Astrocyte (in vitro differentiated cells and primary cell): ENCODE measurements around the gene HNRNPF. TPM values are rescaled to one million over a fixed set of nuclear protein-coding genes. Genes with fewer than 3 reads are reported as not detected.

Experiments
- DNase-seq: peaks from one replicate; pipeline ENCODE4 v3.0.0-alpha.2; 2010; ENCODE audit warnings: low read depth
- FAIRE-seq: peaks from 2 replicates; lab custom pipeline; 2011; peaks lifted over from hg19 to GRCh38; lab: Jason Lieb, UNC
- H2AFZ ChIP-seq: 2 replicates; pipeline ENCODE4 v1.6.0; 2012; ENCODE audit warnings: low read depth, low read length, inconsistent platforms
- H3K27ac ChIP-seq: 2 replicates; pipeline ENCODE4 v1.5.1; 2011; ENCODE audit warnings: low read depth, low read length, inconsistent platforms
- H3K27me3 ChIP-seq: 2 replicates; pipeline ENCODE4 v1.6.0; 2011; ENCODE audit warnings: low read length, inconsistent platforms; ENCODE audit not compliant: insufficient read depth
- H3K36me3 ChIP-seq: 2 replicates; pipeline ENCODE4 v1.5.1; 2011; ENCODE audit warnings: low read length, inconsistent platforms; ENCODE audit not compliant: insufficient read depth
- H3K4me1 ChIP-seq: 2 replicates; pipeline ENCODE4 v1.5.1; 2011; ENCODE audit warnings: low read length, inconsistent platforms; ENCODE audit not compliant: insufficient read depth
- H3K4me2 ChIP-seq: 2 replicates; pipeline ENCODE4 v1.6.0; 2012; ENCODE audit warnings: low read length, inconsistent platforms
- H3K4me3 ChIP-seq: 2 replicates; pipeline ENCODE4 v1.5.1; 2011; ENCODE audit warnings: low read depth, mild to moderate bottlenecking, low read length, inconsistent platforms; ENCODE audit not compliant: insufficient read depth
- H3K79me2 ChIP-seq: 2 replicates; pipeline ENCODE4 v1.6.0; 2012; ENCODE audit warnings: mild to moderate bottlenecking, low read length, inconsistent platforms; ENCODE audit not compliant: insufficient read depth
- H3K9ac ChIP-seq: 2 replicates; pipeline ENCODE4 v1.6.0; 2012; ENCODE audit warnings: mild to moderate bottlenecking, low read length, inconsistent platforms
- H3K9me3 ChIP-seq: 2 replicates; pipeline ENCODE4 v1.5.1; 2012; ENCODE audit warnings: low read depth, mild to moderate bottlenecking, low read length, inconsistent platforms; ENCODE audit not compliant: insufficient read depth
- H4K20me1 ChIP-seq: 2 replicates; pipeline ENCODE4 v1.6.0; 2012; ENCODE audit warnings: low read length, inconsistent platforms; ENCODE audit not compliant: insufficient read depth
- H3K27ac Mint-ChIP-seq: one replicate; pipeline ENCODE4 v1.8.0; 2021; ENCODE audit warnings: mild to moderate bottlenecking, mixed read lengths; ENCODE audit not compliant: unreplicated experiment
- H3K27me3 Mint-ChIP-seq: one replicate; pipeline ENCODE4 v1.8.0; 2021; ENCODE audit warnings: low read depth, mixed read lengths; ENCODE audit not compliant: unreplicated experiment
- H3K36me3 Mint-ChIP-seq: one replicate; pipeline ENCODE4 v1.8.0; 2021; ENCODE audit warnings: low read depth, mixed read lengths; ENCODE audit not compliant: unreplicated experiment
- H3K4me1 Mint-ChIP-seq: one replicate; pipeline ENCODE4 v1.8.0; 2021; ENCODE audit warnings: low read depth, mixed read lengths; ENCODE audit not compliant: unreplicated experiment
- H3K4me3 Mint-ChIP-seq: one replicate; pipeline ENCODE4 v1.8.0; 2021; ENCODE audit warnings: mild to moderate bottlenecking, moderate library complexity, mixed read lengths; ENCODE audit not compliant: unreplicated experiment
- H3K9me3 Mint-ChIP-seq: one replicate; pipeline ENCODE4 v1.8.0; 2021; ENCODE audit warnings: mild to moderate bottlenecking, mixed read lengths; ENCODE audit not compliant: unreplicated experiment
- CTCF ChIP-seq: IDR thresholded peaks from 2 replicates; pipeline ENCODE4 v1.5.1; 2011; ENCODE audit warnings: low read depth, mild to moderate bottlenecking, inconsistent platforms, low read length, moderate library complexity; ENCODE audit not compliant: insufficient read depth
- EZH2 ChIP-seq: IDR thresholded peaks from 2 replicates; pipeline ENCODE4 v1.6.1; 2012; ENCODE audit warnings: mild to moderate bottlenecking, low read length, inconsistent platforms; ENCODE audit not compliant: insufficient read depth
- total RNA-seq: library from RNA; stranded (reverse); gene quantifications from 2 replicates; pipeline ENCODE4 v1.2.1, GENCODE V29; 2021

The HNRNPF gene
- total RNA-seq, 1 donor from 2014 or later, result 151 TPM

- Mint-ChIP-seq H3K27ac (peak overlapping the region; percentile 55), H3K27me3 (no peaks in the 10 kb centered on the region), H3K4me3 (peak overlapping the region; percentile 97), H3K9me3 (no peaks in the 10 kb centered on the region), H3K4me1 (no peaks in the 10 kb centered on the region), H3K36me3 (no peaks in the 10 kb centered on the region)
- Histone ChIP-seq H3K9me3 (no peaks in the 10 kb centered on the region), H3K4me1 (peaks cover 11% of the 10 kb centered on the region), H2AFZ (no peak overlapping the region), H3K4me3 (no peak overlapping the region), H3K36me3 (no peaks in the 10 kb centered on the region), H3K27ac (no peak overlapping the region), H3K27me3 (no peaks in the 10 kb centered on the region), H3K4me2 (peak overlapping the region; percentile 98), H3K79me2 (peaks cover 36% of the 10 kb centered on the region), H3K9ac (no peak overlapping the region), H4K20me1 (peaks cover 25% of the 10 kb centered on the region)
- FAIRE-seq (no peak), DNase-seq (no peak)
- TF ChIP-seq CTCF (no peak), EZH2 (no peak)
These were observed 1.4 kb upstream of the HNRNPF start for GRCh38 chr10:43410345-43410744.

DNA sequence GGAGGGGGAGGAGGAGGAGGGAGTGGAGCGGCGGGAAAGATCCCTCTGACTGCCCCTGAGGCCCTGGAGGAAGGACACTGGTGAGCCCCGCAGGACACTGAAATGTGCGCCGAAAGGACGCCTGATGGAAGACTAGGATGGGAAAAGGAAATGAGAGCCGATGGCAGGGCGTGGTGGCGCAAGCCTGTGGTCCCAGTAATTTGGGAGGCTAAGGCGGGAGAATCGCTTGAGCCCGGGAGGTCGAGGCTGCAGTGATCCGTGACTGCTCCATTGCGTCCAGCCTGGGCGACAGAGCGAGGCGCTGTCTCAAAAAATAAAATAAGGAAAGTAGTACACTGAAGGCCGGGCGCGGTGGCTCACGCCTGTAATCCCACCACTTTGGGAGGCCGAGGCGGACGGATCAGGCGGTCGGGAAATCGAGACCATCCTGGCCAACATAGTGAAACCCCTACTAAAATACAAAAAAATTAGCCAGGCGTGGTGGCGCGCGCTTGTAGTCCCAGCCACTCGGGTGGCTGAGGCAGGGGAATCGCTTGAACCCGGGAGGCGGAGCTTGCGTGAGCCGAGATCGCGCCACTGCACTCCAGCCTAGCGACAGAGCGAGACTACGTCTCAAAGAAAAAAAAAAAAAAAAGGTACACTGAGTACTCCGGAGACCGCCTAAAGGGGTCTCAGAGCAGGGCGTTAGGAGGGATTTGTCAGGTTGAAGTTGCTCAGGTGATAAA lies 561 bp upstream of the HNRNPF start:
- H3K27ac ChIP-seq, result peak overlapping the region; percentile 86
- H3K4me2 ChIP-seq, result peak overlapping the region; percentile 98
- peak overlapping the region; percentile 93 for H3K9ac ChIP-seq
- no peaks in the 10 kb centered on the region for H3K27me3 Mint-ChIP-seq
- peak overlapping the region; percentile 79 for H3K4me3 ChIP-seq
- H3K4me3 Mint-ChIP-seq, result peak overlapping the region; percentile 97
- no peaks in the 10 kb centered on the region for H3K9me3 ChIP-seq
- no peak for DNase-seq
- H2AFZ ChIP-seq, result peak overlapping the region; percentile 99
- H3K4me1 ChIP-seq, result peaks cover 11% of the 10 kb centered on the region
- H3K4me1 Mint-ChIP-seq, result peaks cover 4% of the 10 kb centered on the region
- peak overlapping the region; percentile 98 for H3K27ac Mint-ChIP-seq
- H3K27me3 ChIP-seq, result no peaks in the 10 kb centered on the region
- peaks cover 3% of the 10 kb centered on the region for H3K36me3 Mint-ChIP-seq
- no peaks in the 10 kb centered on the region for H3K9me3 Mint-ChIP-seq
- peaks cover 44% of the 10 kb centered on the region for H3K79me2 ChIP-seq
- FAIRE-seq, result no peak
- H3K36me3 ChIP-seq, result no peaks in the 10 kb centered on the region
- peaks cover 33% of the 10 kb centered on the region for H4K20me1 ChIP-seq
- TF ChIP-seq CTCF (no peak), EZH2 (no peak)

DNA sequence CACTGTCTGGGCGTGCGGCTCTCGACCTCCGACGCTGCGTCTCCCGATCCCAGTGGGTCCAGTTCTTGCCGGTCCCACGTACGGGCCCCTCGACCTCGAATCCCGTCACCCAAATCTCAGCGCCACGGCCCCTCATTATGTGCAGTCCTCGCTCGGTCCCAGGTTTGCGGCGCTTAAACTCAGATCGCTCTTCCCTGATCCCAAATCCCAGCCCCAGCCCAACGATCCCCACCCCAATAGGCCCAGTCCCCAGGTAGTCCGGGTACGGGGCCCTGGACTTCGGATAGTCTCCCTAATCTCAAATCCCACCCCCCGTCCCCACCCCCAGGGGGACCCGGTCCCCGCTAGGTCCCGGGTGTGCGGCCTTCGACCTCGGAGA lies 666 bp downstream of the HNRNPF start:
- Histone ChIP-seq H3K9ac (peak overlapping the region; percentile 93), H3K27ac (peak overlapping the region; percentile 98), H3K4me1 (peaks cover 11% of the 10 kb centered on the region), H3K27me3 (no peaks in the 10 kb centered on the region), H3K9me3 (no peaks in the 10 kb centered on the region), H3K4me2 (peak overlapping the region; percentile 98), H3K36me3 (no peaks in the 10 kb centered on the region), H4K20me1 (peaks cover 46% of the 10 kb centered on the region), H3K79me2 (peaks cover 56% of the 10 kb centered on the region), H2AFZ (no peak overlapping the region), H3K4me3 (peak overlapping the region; percentile 79)
- no peaks in the 10 kb centered on the region for H3K9me3 Mint-ChIP-seq
- no peak for FAIRE-seq
- no peaks in the 10 kb centered on the region for H3K27me3 Mint-ChIP-seq
- DNase-seq, result no peak
- peaks cover 10% of the 10 kb centered on the region for H3K4me1 Mint-ChIP-seq
- TF ChIP-seq CTCF (no peak), EZH2 (no peak)
- peak overlapping the region; percentile 97 for H3K4me3 Mint-ChIP-seq
- peaks cover 6% of the 10 kb centered on the region for H3K36me3 Mint-ChIP-seq
- peak overlapping the region; percentile 99 for H3K27ac Mint-ChIP-seq
